Body of pancreas (tissue), 4 donors: ENCODE measurements around the gene SENP8.

Source experiments
- POLR2A ChIP-seq, 3 donors: fragments of 450-650 bp; IDR thresholded peaks; one replicate each; pipeline ENCODE4 v1.6.1; 2016; ENCODE audit warnings: antibody characterized with exemption in 3 of 3, mild to moderate bottlenecking in 2 of 3
- TF ChIP-seq, protein P1 (sequence below), 7 experiments: fragments of 450-650 bp in 4 of 7; fragments of 200-600 bp in 3 of 7; sonication (generic) in 3 of 7; IDR thresholded peaks; one replicate each; pipeline ENCODE4 v1.5.1; 2016 to 2019; ENCODE audit warnings: antibody characterized with exemption in 7 of 7

DNA sequence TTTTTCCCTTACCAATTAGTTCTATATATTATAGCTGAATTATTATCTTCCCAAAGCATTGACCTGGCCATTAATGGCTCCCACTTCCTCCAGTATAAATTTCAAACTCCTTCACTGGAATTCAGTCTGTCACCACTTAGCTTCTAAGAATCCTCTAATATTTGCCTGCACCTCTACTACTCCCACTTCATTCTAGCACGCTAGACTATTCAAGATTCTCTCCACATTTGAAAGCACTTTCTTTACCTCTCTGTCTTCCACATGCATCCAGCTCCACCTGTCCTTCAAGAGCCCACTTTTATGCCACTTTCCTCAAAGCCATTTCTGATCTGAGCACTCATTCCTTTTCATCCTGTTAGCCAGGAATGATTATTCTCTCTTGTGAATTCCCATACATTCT, 15.0 kb downstream of the SENP8 start:
- TF ChIP-seq, protein P1, sequence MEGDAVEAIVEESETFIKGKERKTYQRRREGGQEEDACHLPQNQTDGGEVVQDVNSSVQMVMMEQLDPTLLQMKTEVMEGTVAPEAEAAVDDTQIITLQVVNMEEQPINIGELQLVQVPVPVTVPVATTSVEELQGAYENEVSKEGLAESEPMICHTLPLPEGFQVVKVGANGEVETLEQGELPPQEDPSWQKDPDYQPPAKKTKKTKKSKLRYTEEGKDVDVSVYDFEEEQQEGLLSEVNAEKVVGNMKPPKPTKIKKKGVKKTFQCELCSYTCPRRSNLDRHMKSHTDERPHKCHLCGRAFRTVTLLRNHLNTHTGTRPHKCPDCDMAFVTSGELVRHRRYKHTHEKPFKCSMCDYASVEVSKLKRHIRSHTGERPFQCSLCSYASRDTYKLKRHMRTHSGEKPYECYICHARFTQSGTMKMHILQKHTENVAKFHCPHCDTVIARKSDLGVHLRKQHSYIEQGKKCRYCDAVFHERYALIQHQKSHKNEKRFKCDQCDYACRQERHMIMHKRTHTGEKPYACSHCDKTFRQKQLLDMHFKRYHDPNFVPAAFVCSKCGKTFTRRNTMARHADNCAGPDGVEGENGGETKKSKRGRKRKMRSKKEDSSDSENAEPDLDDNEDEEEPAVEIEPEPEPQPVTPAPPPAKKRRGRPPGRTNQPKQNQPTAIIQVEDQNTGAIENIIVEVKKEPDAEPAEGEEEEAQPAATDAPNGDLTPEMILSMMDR (IDR thresholded peaks at IDR 0.05), result no peak
- no peak for TF ChIP-seq POLR2A (IDR thresholded peaks at IDR 0.05)
